Skeletal muscle cell (primary cell): ENCODE measurements around the gene AGBL3.

Source experiments
- DNase-seq: peaks from one replicate; pipeline ENCODE4 v3.0.0-alpha.2; 2010; ENCODE audit warnings: low read depth
- H3K4me3 ChIP-seq: 2 replicates; pipeline ENCODE4 v1.5.1; 2011; ENCODE audit warnings: low read depth, mild to moderate bottlenecking, control low read depth, low read length, moderate library complexity

AGBL3 gene

GRCh38 chr7:135177028-135177696 lies 190.9 kb downstream of the AGBL3 start:
- H3K4me3 ChIP-seq: no peak overlapping the region
- DNase-seq: no peak

GRCh38 chr7:135178364-135178763 lies 192.1 kb downstream of the AGBL3 start:
- H3K4me3 ChIP-seq: no peak overlapping the region
- no peak for DNase-seq

- H3K4me3 ChIP-seq: no peak overlapping the region
- DNase-seq: no peak
Measured at GRCh38 chr7:135179321-135179925, 193.1 kb downstream of the AGBL3 start.

GRCh38 chr7:135180122-135180521 lies 193.8 kb downstream of the AGBL3 start:
- DNase-seq: no peak
- no peak overlapping the region for H3K4me3 ChIP-seq

GRCh38 chr7:135181261-135181928 lies 195.1 kb downstream of the AGBL3 start:
- no peak overlapping the region for H3K4me3 ChIP-seq
- no peak for DNase-seq

- H3K4me3 ChIP-seq: no peak overlapping the region
- DNase-seq: no peak
Measured at GRCh38 chr7:135181929-135182678, 195.8 kb downstream of the AGBL3 start.

GRCh38 chr7:135183478-135183877 lies 197.2 kb downstream of the AGBL3 start:
- no peak for DNase-seq

GRCh38 chr7:135184254-135184841 lies 198.0 kb downstream of the AGBL3 start:
- no peak for DNase-seq
- no peak overlapping the region for H3K4me3 ChIP-seq

More at GRCh38 chr7:135183478-135183877, 197.2 kb downstream of the AGBL3 start:
- H3K4me3 ChIP-seq: no peak overlapping the region
